Fibroblast of the aortic adventitia (primary cell): ENCODE results near the gene GPR157. TPM values are rescaled to one million over a fixed set of nuclear protein-coding genes. Genes with fewer than 3 reads are reported as not detected.
A peak's percentile ranks its signal among the peaks of the same experiment; 100 is the strongest.

Source experiments
- DNase-seq: peaks from one replicate; pipeline ENCODE4 v3.0.0-alpha.2; 2010; ENCODE audit warnings: low read depth
- H3K4me3 ChIP-seq: 2 replicates; pipeline ENCODE4 v1.5.1; 2011; ENCODE audit warnings: low read depth, mild to moderate bottlenecking, control low read depth, low read length, moderate library complexity
- total RNA-seq: library from RNA; depleted of rRNA; stranded (reverse); fragments of >200 nt; gene quantifications from 2 replicates; pipeline ENCODE4 v1.2.3, GENCODE V29; 2012; ENCODE audit warnings: low replicate concordance
- TF ChIP-seq, protein P1 (sequence below): IDR thresholded peaks from 2 replicates; pipeline ENCODE4 v1.5.1; 2011; ENCODE audit warnings: mild to moderate bottlenecking, low read length, control low read depth, inconsistent platforms; ENCODE audit not compliant: insufficient read depth

GPR157 gene
- total RNA-seq, 1 donor: 1.6 TPM

DNA sequence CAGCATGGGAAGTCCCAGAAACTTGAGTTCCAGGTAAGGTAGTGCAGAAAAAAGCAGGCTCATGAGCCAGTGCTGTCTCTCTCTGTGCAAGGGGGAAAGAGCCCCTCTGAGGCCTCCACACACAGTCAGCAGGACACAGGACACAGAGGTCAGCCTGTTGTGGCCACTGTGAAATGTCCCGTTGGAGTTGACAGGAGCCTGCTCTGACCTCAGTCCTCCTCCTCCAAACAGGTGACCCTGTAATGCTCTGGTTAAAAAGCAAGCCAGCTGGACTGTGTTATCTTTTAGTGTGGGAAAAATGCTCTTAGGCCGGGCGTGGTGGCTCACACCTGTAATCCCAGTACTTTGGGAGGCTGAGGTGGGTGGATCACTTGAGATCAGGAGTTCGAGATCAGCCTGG is 24.2 kb upstream of the GPR157 start:
- TF ChIP-seq, protein P1, sequence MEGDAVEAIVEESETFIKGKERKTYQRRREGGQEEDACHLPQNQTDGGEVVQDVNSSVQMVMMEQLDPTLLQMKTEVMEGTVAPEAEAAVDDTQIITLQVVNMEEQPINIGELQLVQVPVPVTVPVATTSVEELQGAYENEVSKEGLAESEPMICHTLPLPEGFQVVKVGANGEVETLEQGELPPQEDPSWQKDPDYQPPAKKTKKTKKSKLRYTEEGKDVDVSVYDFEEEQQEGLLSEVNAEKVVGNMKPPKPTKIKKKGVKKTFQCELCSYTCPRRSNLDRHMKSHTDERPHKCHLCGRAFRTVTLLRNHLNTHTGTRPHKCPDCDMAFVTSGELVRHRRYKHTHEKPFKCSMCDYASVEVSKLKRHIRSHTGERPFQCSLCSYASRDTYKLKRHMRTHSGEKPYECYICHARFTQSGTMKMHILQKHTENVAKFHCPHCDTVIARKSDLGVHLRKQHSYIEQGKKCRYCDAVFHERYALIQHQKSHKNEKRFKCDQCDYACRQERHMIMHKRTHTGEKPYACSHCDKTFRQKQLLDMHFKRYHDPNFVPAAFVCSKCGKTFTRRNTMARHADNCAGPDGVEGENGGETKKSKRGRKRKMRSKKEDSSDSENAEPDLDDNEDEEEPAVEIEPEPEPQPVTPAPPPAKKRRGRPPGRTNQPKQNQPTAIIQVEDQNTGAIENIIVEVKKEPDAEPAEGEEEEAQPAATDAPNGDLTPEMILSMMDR: no peak
- no peak for DNase-seq
- H3K4me3 ChIP-seq: no peak overlapping the region

DNA sequence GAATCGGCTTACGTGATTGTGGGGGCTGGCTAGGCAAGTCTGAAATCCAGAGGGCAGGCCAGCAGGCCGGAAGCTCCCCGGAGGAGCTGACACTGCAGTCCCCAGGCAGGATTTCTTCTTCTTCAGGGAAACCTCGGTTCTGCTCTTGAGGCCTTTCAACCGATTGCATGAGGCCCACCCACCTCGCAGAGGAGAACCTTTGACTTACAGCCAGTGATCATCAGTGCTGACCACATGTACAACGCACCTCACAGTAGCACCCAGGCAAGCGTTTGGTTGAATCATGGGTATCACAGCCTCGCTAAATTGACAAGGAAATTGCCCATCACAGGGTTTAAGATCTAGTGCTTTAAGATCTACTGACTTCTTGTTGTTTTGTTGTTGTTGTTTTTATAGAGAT is 23.6 kb upstream of the GPR157 start:
- TF ChIP-seq, protein P1: no peak
- DNase-seq: no peak
- H3K4me3 ChIP-seq: no peak overlapping the region

DNA sequence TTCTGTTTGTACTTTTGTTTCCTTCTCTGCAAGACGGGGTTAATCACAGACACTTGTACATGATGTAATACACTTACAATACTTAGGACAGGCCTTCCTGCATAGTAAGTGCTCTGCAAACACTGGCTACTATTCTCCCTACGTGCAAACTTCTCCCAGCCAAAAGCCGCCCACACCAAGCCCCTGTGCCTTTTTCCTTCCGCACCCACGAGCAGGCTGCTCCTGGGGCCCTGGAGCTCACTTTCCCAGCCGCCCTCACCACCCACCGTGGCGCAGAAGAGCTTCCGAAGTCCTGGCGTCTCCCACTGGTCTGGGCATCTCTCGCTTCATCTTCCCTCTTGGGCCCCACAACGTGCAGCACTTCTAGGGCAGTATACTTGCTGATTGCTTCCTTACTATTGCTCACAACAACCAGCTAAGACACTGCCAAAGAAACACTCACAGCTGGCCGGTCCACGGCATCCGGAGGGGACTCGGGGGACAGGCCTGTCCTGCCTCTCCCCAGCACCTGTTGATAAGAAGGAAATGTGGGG is 22.5 kb upstream of the GPR157 start:
- peak; percentile 84 for DNase-seq
- no peak overlapping the region for H3K4me3 ChIP-seq
- TF ChIP-seq, protein P1: no peak

DNA sequence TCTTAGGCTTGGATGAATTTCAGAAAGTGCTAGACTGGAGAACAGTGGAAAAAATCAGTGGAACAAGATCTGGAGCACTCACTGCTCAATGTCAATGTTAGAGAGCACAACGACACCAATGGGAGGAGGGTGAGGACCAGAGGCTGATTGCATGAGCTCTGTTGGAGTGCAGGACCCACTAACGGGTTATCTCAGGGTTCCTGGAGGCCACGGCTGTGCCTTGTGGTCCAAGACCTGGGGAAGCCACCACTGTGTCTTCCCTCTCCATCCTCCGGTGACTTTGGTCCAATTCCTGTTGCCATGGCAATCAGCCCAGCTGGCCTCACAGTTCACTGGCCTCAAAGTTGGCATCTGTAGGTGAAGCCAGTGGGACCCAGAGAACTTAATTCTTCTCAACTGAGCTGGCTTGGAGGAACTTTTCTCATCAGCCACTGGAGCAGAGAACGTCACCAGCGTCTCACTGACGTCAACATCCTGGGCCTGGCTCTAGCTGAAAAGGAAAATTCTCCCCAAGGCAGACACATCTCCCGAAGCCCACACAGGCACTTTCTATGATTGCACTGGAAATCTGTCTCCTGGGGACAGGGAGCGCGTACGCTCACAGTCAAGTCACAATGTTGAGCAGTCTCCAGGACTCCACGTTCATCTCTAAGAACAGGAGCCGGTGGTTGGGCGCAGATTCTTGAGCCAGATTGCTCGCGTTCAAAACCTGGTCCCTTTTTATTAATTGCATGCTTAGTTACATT is 21.9 kb upstream of the GPR157 start:
- no peak overlapping the region for H3K4me3 ChIP-seq
- peak; percentile 82 for DNase-seq
- TF ChIP-seq, protein P1: no peak

DNA sequence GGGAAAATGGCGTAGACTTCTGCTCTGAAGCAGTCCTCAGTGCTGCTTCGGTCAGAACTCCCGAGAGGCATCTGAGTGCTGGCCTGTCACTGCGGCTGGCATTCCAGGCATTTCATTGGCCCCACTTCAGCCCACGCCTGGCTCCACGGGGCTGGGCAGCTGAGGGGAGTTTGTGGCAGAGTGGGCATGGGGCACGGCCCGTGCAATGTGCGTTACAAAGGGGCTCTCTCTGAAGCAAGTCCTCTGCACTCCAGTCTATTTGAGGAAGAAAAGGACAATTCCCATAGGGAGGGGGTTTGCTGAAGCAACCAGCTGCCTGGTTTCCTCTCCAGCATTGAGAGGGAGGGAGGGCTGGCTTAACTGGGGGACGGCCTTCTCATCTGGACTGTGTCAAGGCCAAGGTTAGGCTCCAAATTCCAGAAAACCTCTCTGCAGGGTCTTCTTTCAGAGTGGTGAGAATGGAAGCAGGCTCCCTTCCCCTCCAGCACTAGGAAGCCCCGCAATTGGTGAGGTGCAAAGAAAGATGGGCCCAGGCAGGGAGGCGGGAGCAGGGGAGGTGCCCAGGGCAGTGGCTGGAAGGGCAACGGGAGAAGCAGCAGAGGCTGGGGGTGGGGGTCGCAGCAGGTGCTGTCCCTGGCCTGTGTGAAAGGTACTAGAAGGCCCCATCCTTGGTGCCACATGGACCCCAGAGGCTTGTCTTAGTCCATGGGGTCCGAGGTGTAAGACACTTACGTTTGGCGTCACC is 21.1 kb upstream of the GPR157 start:
- H3K4me3 ChIP-seq: no peak overlapping the region
- DNase-seq: no peak
- TF ChIP-seq, protein P1: no peak

DNA sequence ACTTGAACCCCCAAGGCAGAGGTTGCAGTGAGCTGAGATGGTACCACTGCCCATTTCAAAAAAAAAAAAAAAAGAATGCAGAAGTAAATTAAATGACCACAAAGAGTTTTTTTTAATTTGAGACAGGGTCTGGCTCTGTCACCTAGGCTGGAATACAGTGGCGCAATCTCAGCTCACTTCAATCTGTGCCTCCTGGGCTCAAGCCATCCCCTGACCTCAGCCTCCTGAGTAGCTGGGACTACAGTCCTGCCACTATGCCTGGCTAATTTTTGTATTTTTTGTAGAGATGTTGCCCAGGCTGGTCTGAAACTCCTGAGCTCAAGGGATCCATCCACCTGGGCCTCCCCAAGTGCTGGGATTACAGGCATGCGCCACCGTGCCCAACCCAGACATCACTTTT is 20.2 kb upstream of the GPR157 start:
- no peak for DNase-seq
- H3K4me3 ChIP-seq: no peak overlapping the region
- TF ChIP-seq, protein P1: no peak
